ENCODE data around the gene PPP1R16B. TPM values are rescaled to one million over a fixed set of nuclear protein-coding genes. Genes with fewer than 3 reads are reported as not detected.

PPP1R16B gene
- total RNA-seq, 4 donors from 2014 or later = 1.8 to 11.1 (median 7.0) TPM

DNA sequence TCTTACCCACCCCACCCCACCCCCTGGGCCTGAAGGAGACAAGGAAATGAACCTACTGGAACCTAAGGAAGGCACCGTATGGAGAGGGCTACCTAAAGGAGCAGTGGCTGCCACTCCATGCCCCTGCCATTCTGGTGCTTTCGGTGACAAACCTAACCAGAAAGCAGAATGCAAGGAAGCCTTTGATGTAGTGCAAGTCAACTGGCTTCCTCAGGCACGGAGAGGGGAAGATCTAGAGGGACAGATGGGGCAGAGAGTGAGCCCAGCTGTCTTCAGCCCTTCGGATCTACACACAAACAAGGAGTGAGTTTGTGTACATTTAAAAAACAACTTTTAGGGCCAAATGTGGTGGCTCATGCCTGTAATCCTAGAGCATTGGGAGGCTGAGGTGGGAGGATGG lies 39.5 kb downstream of the PPP1R16B start:
- TF ChIP-seq POLR2AphosphoS5 (IDR thresholded peaks at IDR 0.05) (no peak), EP300 (IDR thresholded peaks at IDR 0.05; ENCODE audit: low read depth) (no peak), POLR2A (IDR thresholded peaks at IDR 0.05) (no peak)
- TF ChIP-seq, protein P1, sequence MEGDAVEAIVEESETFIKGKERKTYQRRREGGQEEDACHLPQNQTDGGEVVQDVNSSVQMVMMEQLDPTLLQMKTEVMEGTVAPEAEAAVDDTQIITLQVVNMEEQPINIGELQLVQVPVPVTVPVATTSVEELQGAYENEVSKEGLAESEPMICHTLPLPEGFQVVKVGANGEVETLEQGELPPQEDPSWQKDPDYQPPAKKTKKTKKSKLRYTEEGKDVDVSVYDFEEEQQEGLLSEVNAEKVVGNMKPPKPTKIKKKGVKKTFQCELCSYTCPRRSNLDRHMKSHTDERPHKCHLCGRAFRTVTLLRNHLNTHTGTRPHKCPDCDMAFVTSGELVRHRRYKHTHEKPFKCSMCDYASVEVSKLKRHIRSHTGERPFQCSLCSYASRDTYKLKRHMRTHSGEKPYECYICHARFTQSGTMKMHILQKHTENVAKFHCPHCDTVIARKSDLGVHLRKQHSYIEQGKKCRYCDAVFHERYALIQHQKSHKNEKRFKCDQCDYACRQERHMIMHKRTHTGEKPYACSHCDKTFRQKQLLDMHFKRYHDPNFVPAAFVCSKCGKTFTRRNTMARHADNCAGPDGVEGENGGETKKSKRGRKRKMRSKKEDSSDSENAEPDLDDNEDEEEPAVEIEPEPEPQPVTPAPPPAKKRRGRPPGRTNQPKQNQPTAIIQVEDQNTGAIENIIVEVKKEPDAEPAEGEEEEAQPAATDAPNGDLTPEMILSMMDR (IDR thresholded peaks at IDR 0.05) = no peak
- no peak overlapping the region for H3K4me3 ChIP-seq
- no peaks in the 10 kb centered on the region for H3K36me3 ChIP-seq
- H3K9me3 ChIP-seq = no peaks in the 10 kb centered on the region
- in situ Hi-C loops (cut with MboI; ENCODE audit: low pct_ligation_motif_present in 1 of 4, low pct_unique_long_range_greater_than_20kb in 1 of 4, low sequenced_read_pairs in 3 of 4) (no loop called here), intact Hi-C loops (cut with DNase I; ENCODE audit: low total_unique reads) (no loop called here)
- no peak overlapping the region for H3K27ac ChIP-seq
- no peaks in the 10 kb centered on the region for H3K4me1 ChIP-seq
- no peak for DNase-seq
- peaks cover 5% of the 10 kb centered on the region for H3K27me3 ChIP-seq
- 50 to 67% methylated on average over 3 to 4 of the region's 4 CpGs for WGBS, 2 donors (ENCODE audit: low coverage in 1 of 2)

- no peak overlapping the region for H3K27ac ChIP-seq
- H3K9me3 ChIP-seq = no peaks in the 10 kb centered on the region
- no peaks in the 10 kb centered on the region for H3K4me1 ChIP-seq
- TF ChIP-seq EP300 (IDR thresholded peaks at IDR 0.05; ENCODE audit: low read depth) (no peak), POLR2A (IDR thresholded peaks at IDR 0.05) (no peak), POLR2AphosphoS5 (IDR thresholded peaks at IDR 0.05) (no peak)
- TF ChIP-seq, protein P1 (IDR thresholded peaks at IDR 0.05) = no peak
- H3K27me3 ChIP-seq = peaks cover 5% of the 10 kb centered on the region
- in situ Hi-C loops (cut with MboI; ENCODE audit: low pct_ligation_motif_present in 1 of 4, low pct_unique_long_range_greater_than_20kb in 1 of 4, low sequenced_read_pairs in 3 of 4) (no loop called here), intact Hi-C loops (cut with DNase I; ENCODE audit: low total_unique reads) (no loop called here)
- no peak for DNase-seq
- H3K36me3 ChIP-seq = no peaks in the 10 kb centered on the region
- 44 to 47% methylated on average over 1 of the region's 1 CpG for WGBS, 2 donors (ENCODE audit: low coverage in 1 of 2)
- no peak overlapping the region for H3K4me3 ChIP-seq
Measured at GRCh38 chr20:38847840-38848239, 42.3 kb downstream of the PPP1R16B start.

DNA sequence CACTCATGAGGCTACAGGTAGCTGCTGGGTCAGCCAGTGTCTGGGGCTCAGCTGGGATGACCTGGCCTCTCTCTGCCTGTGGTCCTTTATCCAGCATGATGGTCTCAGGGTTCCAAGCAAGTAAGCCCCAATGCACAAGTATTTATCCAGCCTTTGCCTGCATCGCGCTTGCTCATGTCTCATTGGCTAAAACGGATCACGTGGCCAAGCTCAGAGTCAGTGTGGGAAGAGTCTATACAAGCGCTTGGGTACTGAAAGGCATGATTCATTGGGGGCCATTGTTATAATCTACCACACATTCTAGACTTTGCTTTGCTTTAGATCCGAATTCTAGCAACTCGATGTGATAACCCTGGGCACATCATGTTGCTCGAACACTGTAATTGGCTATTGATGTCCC lies 48.3 kb downstream of the PPP1R16B start:
- H3K27me3 ChIP-seq = peaks cover 4% of the 10 kb centered on the region
- 93% methylated on average over 8 of the region's 8 CpGs; no CpG with 5 or more reads in 1 of the 2 donors for WGBS, 2 donors (ENCODE audit: low coverage in 1 of 2)
- no peaks in the 10 kb centered on the region for H3K9me3 ChIP-seq
- intact Hi-C loops (cut with DNase I; ENCODE audit: low total_unique reads) = no loop called here
- no peak for DNase-seq
- H3K4me3 ChIP-seq = no peak overlapping the region
- no peaks in the 10 kb centered on the region for H3K4me1 ChIP-seq
- no peak overlapping the region for H3K27ac ChIP-seq
- H3K36me3 ChIP-seq = no peaks in the 10 kb centered on the region
- TF ChIP-seq POLR2A (IDR thresholded peaks at IDR 0.05) (no peak), POLR2AphosphoS5 (IDR thresholded peaks at IDR 0.05) (no peak), EP300 (IDR thresholded peaks at IDR 0.05; ENCODE audit: low read depth) (no peak)
- TF ChIP-seq, protein P1 (IDR thresholded peaks at IDR 0.05) = no peak
- in situ Hi-C loops (cut with MboI; ENCODE audit: low pct_ligation_motif_present in 1 of 4, low pct_unique_long_range_greater_than_20kb in 1 of 4, low sequenced_read_pairs in 3 of 4) = no loop called here

DNA sequence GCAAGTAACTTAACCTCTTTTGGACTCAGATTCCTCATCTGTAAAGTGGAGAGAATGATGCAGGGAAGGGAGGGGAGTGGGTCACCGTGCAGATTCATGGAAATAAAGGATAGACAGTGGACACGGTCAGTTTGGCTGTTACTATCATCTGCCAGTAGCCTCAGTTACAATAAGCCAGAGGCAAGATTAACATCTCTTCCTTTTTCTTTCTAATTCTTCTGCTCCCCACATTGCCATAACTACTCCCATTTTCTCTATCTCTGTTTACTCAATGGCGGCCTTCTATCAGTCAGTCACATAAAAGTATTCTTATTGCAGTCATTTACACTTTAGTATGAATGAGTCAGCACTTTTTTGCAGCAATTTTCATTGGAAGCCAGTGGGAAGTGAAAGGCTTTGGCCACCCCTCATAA lies 49.2 kb downstream of the PPP1R16B start:
- H3K27me3 ChIP-seq = peaks cover 4% of the 10 kb centered on the region
- H3K36me3 ChIP-seq = no peaks in the 10 kb centered on the region
- in situ Hi-C loops (cut with MboI; ENCODE audit: low pct_ligation_motif_present in 1 of 4, low pct_unique_long_range_greater_than_20kb in 1 of 4, low sequenced_read_pairs in 3 of 4) = no loop called here
- no peaks in the 10 kb centered on the region for H3K4me1 ChIP-seq
- no peak overlapping the region for H3K27ac ChIP-seq
- TF ChIP-seq, protein P1 (IDR thresholded peaks at IDR 0.05) = no peak
- TF ChIP-seq EP300 (IDR thresholded peaks at IDR 0.05; ENCODE audit: low read depth) (no peak), POLR2A (IDR thresholded peaks at IDR 0.05) (no peak), POLR2AphosphoS5 (IDR thresholded peaks at IDR 0.05) (no peak)
- no peaks in the 10 kb centered on the region for H3K9me3 ChIP-seq
- WGBS, 2 donors (ENCODE audit: low coverage in 1 of 2) = 42 to 70% methylated on average over 3 of the region's 3 CpGs
- DNase-seq = no peak
- intact Hi-C loops (cut with DNase I; ENCODE audit: low total_unique reads) = no loop called here
- H3K4me3 ChIP-seq = no peak overlapping the region

Measured in transverse colon (tissue), 4 donors.